HEK293T (cell line): ENCODE measurements around the gene PPDPF.

Experiments used
- CTCF ChIA-PET: fragments of 350-600 bp; formaldehyde crosslinking; extraction: SDS; loops from one replicate; lab custom pipeline; 2021; ENCODE audit warnings: antibody characterized with exemption, inconsistent platforms; lab: Yijun Ruan, JAX
- POLR2A ChIA-PET: fragments of 350-600 bp; formaldehyde crosslinking; extraction: SDS; loops from one replicate; lab custom pipeline; 2020; ENCODE audit warnings: antibody characterized with exemption, inconsistent platforms; lab: Yijun Ruan, JAX
- DNase-seq: peaks from one replicate; pipeline ENCODE4 v3.0.0; 2012; ENCODE audit warnings: mixed read lengths; ENCODE audit errors: extremely low spot score
- ARNT ChIP-seq: fragments of 450-650 bp; IDR thresholded peaks from 2 replicates; pipeline ENCODE4 v1.6.1; 2017; ENCODE audit warnings: mild to moderate bottlenecking
- BHLHE40 ChIP-seq: fragments of 450-650 bp; IDR thresholded peaks from 2 replicates; pipeline ENCODE4 v1.6.1; 2016; ENCODE audit warnings: mild to moderate bottlenecking, moderate library complexity, borderline replicate concordance
- CTBP1 ChIP-seq: fragments of 450-650 bp; IDR thresholded peaks from 2 replicates; pipeline ENCODE4 v1.6.1; 2016; ENCODE audit warnings: borderline replicate concordance
- ELF4 ChIP-seq: fragments of 450-650 bp; IDR thresholded peaks from 2 replicates; pipeline ENCODE4 v1.6.1; 2017; ENCODE audit warnings: antibody characterized with exemption
- FOXA1 ChIP-seq: fragments of 450-650 bp; IDR thresholded peaks from 2 replicates; pipeline ENCODE4 v1.6.1; 2016; ENCODE audit warnings: mild to moderate bottlenecking
- FOXK2 ChIP-seq: fragments of 450-650 bp; IDR thresholded peaks from 2 replicates; pipeline ENCODE4 v1.6.1; 2016; ENCODE audit warnings: mild to moderate bottlenecking
- FOXM1 ChIP-seq: fragments of 450-650 bp; IDR thresholded peaks from 2 replicates; pipeline ENCODE4 v1.6.1; 2017; ENCODE audit warnings: mild to moderate bottlenecking, borderline replicate concordance
- HDGF ChIP-seq: fragments of 450-650 bp; IDR thresholded peaks from 2 replicates; pipeline ENCODE4 v1.6.1; 2017; ENCODE audit warnings: antibody characterized with exemption, borderline replicate concordance
- L3MBTL2 ChIP-seq: fragments of 450-650 bp; conservative IDR thresholded peaks from 2 replicates; pipeline ENCODE4 v1.6.1; 2016; ENCODE audit warnings: mild to moderate bottlenecking
- LEF1 ChIP-seq: fragments of 450-650 bp; IDR thresholded peaks from 2 replicates; pipeline ENCODE4 v1.6.1; 2017; ENCODE audit warnings: mild to moderate bottlenecking, borderline replicate concordance
- NFRKB ChIP-seq: fragments of 450-650 bp; IDR thresholded peaks from 2 replicates; pipeline ENCODE4 v1.6.1; 2016; ENCODE audit warnings: mild to moderate bottlenecking, moderate library complexity
- PKNOX1 ChIP-seq: fragments of 450-650 bp; IDR thresholded peaks from 2 replicates; pipeline ENCODE4 v1.6.1; 2016
- SP1 ChIP-seq: fragments of 450-650 bp; IDR thresholded peaks from 2 replicates; pipeline ENCODE4 v1.6.1; 2017
- SUZ12 ChIP-seq: fragments of 450-650 bp; IDR thresholded peaks from 2 replicates; pipeline ENCODE4 v1.6.1; 2016; ENCODE audit warnings: mild to moderate bottlenecking
- TARDBP ChIP-seq: fragments of 450-650 bp; IDR thresholded peaks from 2 replicates; pipeline ENCODE4 v1.6.1; 2016
- ZNF384 ChIP-seq: fragments of 450-650 bp; IDR thresholded peaks from 2 replicates; pipeline ENCODE4 v1.6.1; 2016

The PPDPF gene

GRCh38 chr20:63487781-63488241 is 32.8 kb upstream of the PPDPF start:
- ChIA-PET CTCF (no interaction called here), POLR2A (no interaction called here)
- TF ChIP-seq SP1: no peak
- no peak for TF ChIP-seq FOXM1
- TF ChIP-seq SUZ12: no peak
- no peak for DNase-seq

GRCh38 chr20:63488315-63489251 is 32.0 kb upstream of the PPDPF start:
- DNase-seq: no peak
- POLR2A ChIA-PET: no interaction called here
- TF ChIP-seq BHLHE40: no peak
- TF ChIP-seq LEF1: no peak
- no peak for TF ChIP-seq FOXA1
- TF ChIP-seq NFRKB: no peak
- TF ChIP-seq ZNF384: no peak
- TF ChIP-seq PKNOX1: no peak
- no peak for TF ChIP-seq ELF4
- TF ChIP-seq CTBP1: no peak
- no peak for TF ChIP-seq L3MBTL2
- TF ChIP-seq SP1: no peak
- no peak for TF ChIP-seq FOXK2
- TF ChIP-seq TARDBP: no peak
- no peak for TF ChIP-seq SUZ12
- TF ChIP-seq ARNT: no peak
- TF ChIP-seq FOXM1: no peak
- CTCF ChIA-PET: no interaction called here

DNA sequence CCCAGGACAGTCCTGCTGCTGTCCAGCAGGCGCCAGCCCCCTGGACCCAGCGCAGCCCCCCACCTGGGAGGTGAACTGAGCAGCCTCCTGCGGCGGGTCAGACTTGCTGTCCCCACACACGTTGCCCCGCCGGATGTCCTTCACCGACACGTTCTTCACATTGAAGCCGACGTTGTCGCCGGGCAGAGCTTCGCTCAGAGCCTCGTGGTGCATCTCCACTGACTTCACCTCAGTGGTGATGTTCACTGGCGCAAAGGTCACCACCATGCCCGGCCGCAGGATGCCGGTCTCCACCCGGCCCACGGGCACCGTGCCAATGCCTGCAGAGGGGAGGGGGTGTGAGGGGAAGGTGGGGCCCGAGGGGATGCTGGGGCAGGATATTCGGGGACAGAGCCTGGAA is 30.1 kb upstream of the PPDPF start:
- ChIA-PET CTCF (no interaction called here), POLR2A (no interaction called here)
- DNase-seq: no peak
- TF ChIP-seq ARNT (no peak), NFRKB (no peak), FOXM1 (no peak), FOXK2 (no peak), BHLHE40 (no peak), HDGF (no peak), TARDBP (no peak), L3MBTL2 (no peak), ZNF384 (no peak), FOXA1 (no peak)

GRCh38 chr20:63491078-63491477 is 29.5 kb upstream of the PPDPF start:
- no peak for TF ChIP-seq NFRKB
- no peak for TF ChIP-seq ARNT
- TF ChIP-seq FOXA1: no peak
- no peak for TF ChIP-seq HDGF
- TF ChIP-seq SP1: no peak
- ChIA-PET POLR2A (no interaction called here), CTCF (no interaction called here)
- no peak for DNase-seq

- ChIA-PET POLR2A (no interaction called here), CTCF (no interaction called here)
- no peak for DNase-seq
- TF ChIP-seq L3MBTL2 (no peak), BHLHE40 (no peak), CTBP1 (no peak), SP1 (no peak), TARDBP (no peak), ARNT (no peak), LEF1 (no peak), PKNOX1 (no peak), FOXM1 (no peak), SUZ12 (no peak), NFRKB (no peak), FOXA1 (no peak), ELF4 (no peak), HDGF (no peak), ZNF384 (no peak), FOXK2 (no peak)
These were observed 28.8 kb upstream of the PPDPF start for GRCh38 chr20:63491635-63492230.

- no peak for TF ChIP-seq FOXA1
- TF ChIP-seq LEF1: no peak
- TF ChIP-seq SP1: no peak
- TF ChIP-seq SUZ12: no peak
- no peak for TF ChIP-seq HDGF
- no peak for TF ChIP-seq CTBP1
- CTCF ChIA-PET: no interaction called here
These were observed 28.0 kb upstream of the PPDPF start for GRCh38 chr20:63492518-63492917.

GRCh38 chr20:63492982-63493381 is 27.6 kb upstream of the PPDPF start:
- POLR2A ChIA-PET: no interaction called here
- TF ChIP-seq ZNF384 (no peak), SP1 (no peak), FOXM1 (no peak), FOXA1 (no peak), NFRKB (no peak), CTBP1 (no peak), SUZ12 (no peak)
- no peak for DNase-seq
- CTCF ChIA-PET: no interaction called here

More at GRCh38 chr20:63492518-63492917, 28.0 kb upstream of the PPDPF start:
- no peak for DNase-seq
- POLR2A ChIA-PET: no interaction called here
